Liver (tissue), 9 donors: Measurements from ENCODE around the gene MTMR2. TPM values are rescaled to one million over a fixed set of nuclear protein-coding genes. Genes with fewer than 3 reads are reported as not detected.

Experiments used
- DNase-seq: peaks from one replicate; pipeline ENCODE4 v3.0.0-alpha.2; 2017; ENCODE audit warnings: low spot score
- H3K27ac ChIP-seq, 2 donors: one replicate each; pipeline ENCODE4 v1.7.0; 2013; ENCODE audit warnings: inconsistent platforms in 2 of 2, low read length in 2 of 2, control low read depth in 1 of 2, low read depth in 1 of 2, mild to moderate bottlenecking in 1 of 2
- H3K27me3 ChIP-seq, 4 donors: one replicate each; pipeline versions ENCODE4 v1.6.1 to v1.7.0; 2013; ENCODE audit warnings: low read length in 3 of 4, inconsistent platforms in 1 of 4, mild to moderate bottlenecking in 1 of 4, moderate library complexity in 1 of 4; ENCODE audit not compliant: control insufficient read depth in 4 of 4, insufficient read depth in 4 of 4
- H3K36me3 ChIP-seq, 4 donors: one replicate each; pipeline versions ENCODE4 v1.6.1 to v1.7.0; 2013; ENCODE audit warnings: low read length in 3 of 4, mild to moderate bottlenecking in 3 of 4, low read depth in 1 of 4, moderate library complexity in 1 of 4; ENCODE audit not compliant: control insufficient read depth in 4 of 4, insufficient read depth in 3 of 4
- H3K4me1 ChIP-seq, 4 donors: one replicate each; pipeline versions ENCODE4 v1.6.1 to v1.7.0; 2013; ENCODE audit warnings: low read length in 3 of 4, mild to moderate bottlenecking in 3 of 4, moderate library complexity in 1 of 4; ENCODE audit not compliant: control insufficient read depth in 4 of 4, insufficient read depth in 4 of 4
- H3K4me3 ChIP-seq, 3 donors: one replicate each; pipeline versions ENCODE4 v1.6.1 to v1.7.0; 2013; ENCODE audit warnings: low read length in 3 of 3, control low read depth in 1 of 3, low read depth in 1 of 3, mild to moderate bottlenecking in 1 of 3
- H3K9ac ChIP-seq, 2 donors: one replicate each; pipeline ENCODE4 v1.7.0; 2013; ENCODE audit warnings: low read length in 2 of 2, mild to moderate bottlenecking in 2 of 2, moderate library complexity in 2 of 2, control low read depth in 1 of 2, low read depth in 1 of 2
- H3K9me3 ChIP-seq, 4 donors: one replicate each; pipeline versions ENCODE4 v1.6.1 to v1.7.0; 2013; ENCODE audit warnings: low read length in 3 of 4; ENCODE audit not compliant: control insufficient read depth in 4 of 4
- EGR1 ChIP-seq, 2 donors: IDR thresholded peaks; 2 replicates each; pipeline ENCODE4 v1.6.1; 2016 to 2018; ENCODE audit warnings: antibody characterized with exemption in 2 of 2, low read depth in 2 of 2
- FOXA1 ChIP-seq: IDR thresholded peaks from 2 replicates; pipeline ENCODE4 v1.6.1; 2016; ENCODE audit warnings: antibody characterized with exemption
- GABPA ChIP-seq, 2 donors: IDR thresholded peaks in 1 of 2; conservative IDR thresholded peaks in 1 of 2; 2 replicates each; pipeline ENCODE4 v1.6.1; 2016; ENCODE audit warnings: antibody characterized with exemption in 2 of 2, mild to moderate bottlenecking in 1 of 2, moderate library complexity in 1 of 2
- HNF4A ChIP-seq, 2 donors: conservative IDR thresholded peaks; 2 replicates each; pipeline ENCODE4 v1.6.1; 2016; ENCODE audit warnings: antibody characterized with exemption in 2 of 2, mild to moderate bottlenecking in 2 of 2
- HNF4G ChIP-seq: IDR thresholded peaks from 2 replicates; pipeline ENCODE4 v1.6.1; 2016; ENCODE audit warnings: antibody characterized with exemption
- JUND ChIP-seq, 2 donors: IDR thresholded peaks; 2 replicates each; pipeline ENCODE4 v1.6.1; 2016; ENCODE audit warnings: antibody characterized with exemption in 2 of 2
- NR2F2 ChIP-seq: IDR thresholded peaks from 2 replicates; pipeline ENCODE4 v1.6.1; 2016; ENCODE audit warnings: antibody characterized with exemption
- RAD21 ChIP-seq, 2 donors: IDR thresholded peaks; 2 replicates each; pipeline ENCODE4 v1.6.1; 2016; ENCODE audit warnings: antibody characterized with exemption in 2 of 2, mild to moderate bottlenecking in 2 of 2
- RXRA ChIP-seq, 2 donors: IDR thresholded peaks; 2 replicates each; pipeline ENCODE4 v1.6.1; 2017 to 2018; ENCODE audit warnings: antibody characterized with exemption in 2 of 2, mild to moderate bottlenecking in 1 of 2
- SP1 ChIP-seq: IDR thresholded peaks from 2 replicates; pipeline ENCODE4 v1.6.1; 2018; ENCODE audit warnings: antibody characterized with exemption, mild to moderate bottlenecking
- YY1 ChIP-seq: IDR thresholded peaks from 2 replicates; pipeline ENCODE4 v1.6.1; 2016; ENCODE audit warnings: antibody characterized with exemption, mild to moderate bottlenecking
- WGBS: extraction: QIAGEN DNeasy Blood & Tissue Kit; methylation state at CpG from one replicate; pipeline ENCODE4 v1.1.7; 2013; 5-methylcytosine and 5-hydroxymethylcytosine counted together
- polyA plus RNA-seq, 2 donors: library from polyadenylated mRNA; stranded (reverse) in 1 of 2; unstranded in 1 of 2; fragments of 200-250 nt in 1 of 2; fragments of >200 nt in 1 of 2; fragmentation: Nextera tagmentation in 1 of 2; extraction: Ambion mirVana in 1 of 2; gene quantifications; one replicate each; pipeline versions ENCODE4 v1.2.1 to v1.2.3, GENCODE V29; 2013 to 2015
- total RNA-seq, 2 donors: library from RNA; depleted of rRNA; stranded (reverse); fragments of >200 nt; gene quantifications; one replicate each; pipeline ENCODE4 v1.2.3, GENCODE V29; 2014
- TF ChIP-seq, protein P1 (sequence below): IDR thresholded peaks from 2 replicates; pipeline ENCODE4 v1.6.1; 2016; ENCODE audit warnings: antibody characterized with exemption
- TF ChIP-seq, protein P2 (sequence below): fragments of 150-350 bp; IDR thresholded peaks from 2 replicates; pipeline ENCODE4 v1.5.1; 2017; ENCODE audit warnings: improper control_type of control experiment, low read depth, low read length; ENCODE audit not compliant: missing input control
- TF ChIP-seq, protein P3 (sequence below): IDR thresholded peaks from 2 replicates; pipeline ENCODE4 v1.6.1; 2016; ENCODE audit warnings: antibody characterized with exemption, mild to moderate bottlenecking
- TF ChIP-seq, protein P4 (sequence below): IDR thresholded peaks from 2 replicates; pipeline ENCODE4 v1.6.1; 2016; ENCODE audit warnings: antibody characterized with exemption
- TF ChIP-seq, protein P5 (sequence below): IDR thresholded peaks from 2 replicates; pipeline ENCODE4 v1.6.1; 2016; ENCODE audit warnings: antibody characterized with exemption
- donor health status: healthy.
- donor health status: healthy.
- donor health status: healthy.
- donor health status: healthy.
- donor health status: healthy.

Gene MTMR2
- total and polyA plus RNA-seq, 4 donors: 2.0 to 9.5 (median 3.1) TPM

DNA sequence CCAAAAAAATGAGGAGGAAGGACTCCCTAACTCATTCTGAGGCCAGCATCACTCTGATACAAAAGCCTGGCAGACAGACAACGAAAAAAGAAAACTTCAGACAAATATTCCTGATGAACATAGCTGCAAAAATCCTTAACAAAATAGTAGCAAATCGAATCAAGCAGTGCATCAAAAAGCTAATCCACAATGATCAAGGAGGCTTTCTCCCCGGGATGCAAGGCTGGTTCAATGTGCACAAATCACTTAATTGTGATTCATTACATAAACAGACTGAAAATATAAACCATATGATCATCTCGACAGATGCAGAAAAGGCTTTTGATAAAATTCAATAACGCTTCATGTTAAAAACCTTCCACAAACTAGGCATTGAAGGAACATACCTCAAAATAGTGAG lies 16.4 kb downstream of the MTMR2 start:
- TF ChIP-seq GABPA (IDR thresholded peaks at IDR 0.05 in 1 of 2, conservative IDR thresholded peaks at IDR 0.05 in 1 of 2) (no peak), HNF4A (conservative IDR thresholded peaks at IDR 0.05) (no peak), YY1 (no peak), NR2F2 (no peak), HNF4G (no peak), RXRA (IDR thresholded peaks at IDR 0.05) (no peak), RAD21 (IDR thresholded peaks at IDR 0.05) (no peak), SP1 (no peak)
- TF ChIP-seq, protein P1, sequence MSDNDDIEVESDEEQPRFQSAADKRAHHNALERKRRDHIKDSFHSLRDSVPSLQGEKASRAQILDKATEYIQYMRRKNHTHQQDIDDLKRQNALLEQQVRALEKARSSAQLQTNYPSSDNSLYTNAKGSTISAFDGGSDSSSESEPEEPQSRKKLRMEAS: no peak
- TF ChIP-seq, protein P2, sequence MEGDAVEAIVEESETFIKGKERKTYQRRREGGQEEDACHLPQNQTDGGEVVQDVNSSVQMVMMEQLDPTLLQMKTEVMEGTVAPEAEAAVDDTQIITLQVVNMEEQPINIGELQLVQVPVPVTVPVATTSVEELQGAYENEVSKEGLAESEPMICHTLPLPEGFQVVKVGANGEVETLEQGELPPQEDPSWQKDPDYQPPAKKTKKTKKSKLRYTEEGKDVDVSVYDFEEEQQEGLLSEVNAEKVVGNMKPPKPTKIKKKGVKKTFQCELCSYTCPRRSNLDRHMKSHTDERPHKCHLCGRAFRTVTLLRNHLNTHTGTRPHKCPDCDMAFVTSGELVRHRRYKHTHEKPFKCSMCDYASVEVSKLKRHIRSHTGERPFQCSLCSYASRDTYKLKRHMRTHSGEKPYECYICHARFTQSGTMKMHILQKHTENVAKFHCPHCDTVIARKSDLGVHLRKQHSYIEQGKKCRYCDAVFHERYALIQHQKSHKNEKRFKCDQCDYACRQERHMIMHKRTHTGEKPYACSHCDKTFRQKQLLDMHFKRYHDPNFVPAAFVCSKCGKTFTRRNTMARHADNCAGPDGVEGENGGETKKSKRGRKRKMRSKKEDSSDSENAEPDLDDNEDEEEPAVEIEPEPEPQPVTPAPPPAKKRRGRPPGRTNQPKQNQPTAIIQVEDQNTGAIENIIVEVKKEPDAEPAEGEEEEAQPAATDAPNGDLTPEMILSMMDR: no peak
- TF ChIP-seq, protein P3, sequence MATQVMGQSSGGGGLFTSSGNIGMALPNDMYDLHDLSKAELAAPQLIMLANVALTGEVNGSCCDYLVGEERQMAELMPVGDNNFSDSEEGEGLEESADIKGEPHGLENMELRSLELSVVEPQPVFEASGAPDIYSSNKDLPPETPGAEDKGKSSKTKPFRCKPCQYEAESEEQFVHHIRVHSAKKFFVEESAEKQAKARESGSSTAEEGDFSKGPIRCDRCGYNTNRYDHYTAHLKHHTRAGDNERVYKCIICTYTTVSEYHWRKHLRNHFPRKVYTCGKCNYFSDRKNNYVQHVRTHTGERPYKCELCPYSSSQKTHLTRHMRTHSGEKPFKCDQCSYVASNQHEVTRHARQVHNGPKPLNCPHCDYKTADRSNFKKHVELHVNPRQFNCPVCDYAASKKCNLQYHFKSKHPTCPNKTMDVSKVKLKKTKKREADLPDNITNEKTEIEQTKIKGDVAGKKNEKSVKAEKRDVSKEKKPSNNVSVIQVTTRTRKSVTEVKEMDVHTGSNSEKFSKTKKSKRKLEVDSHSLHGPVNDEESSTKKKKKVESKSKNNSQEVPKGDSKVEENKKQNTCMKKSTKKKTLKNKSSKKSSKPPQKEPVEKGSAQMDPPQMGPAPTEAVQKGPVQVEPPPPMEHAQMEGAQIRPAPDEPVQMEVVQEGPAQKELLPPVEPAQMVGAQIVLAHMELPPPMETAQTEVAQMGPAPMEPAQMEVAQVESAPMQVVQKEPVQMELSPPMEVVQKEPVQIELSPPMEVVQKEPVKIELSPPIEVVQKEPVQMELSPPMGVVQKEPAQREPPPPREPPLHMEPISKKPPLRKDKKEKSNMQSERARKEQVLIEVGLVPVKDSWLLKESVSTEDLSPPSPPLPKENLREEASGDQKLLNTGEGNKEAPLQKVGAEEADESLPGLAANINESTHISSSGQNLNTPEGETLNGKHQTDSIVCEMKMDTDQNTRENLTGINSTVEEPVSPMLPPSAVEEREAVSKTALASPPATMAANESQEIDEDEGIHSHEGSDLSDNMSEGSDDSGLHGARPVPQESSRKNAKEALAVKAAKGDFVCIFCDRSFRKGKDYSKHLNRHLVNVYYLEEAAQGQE: no peak
- TF ChIP-seq, protein P4, sequence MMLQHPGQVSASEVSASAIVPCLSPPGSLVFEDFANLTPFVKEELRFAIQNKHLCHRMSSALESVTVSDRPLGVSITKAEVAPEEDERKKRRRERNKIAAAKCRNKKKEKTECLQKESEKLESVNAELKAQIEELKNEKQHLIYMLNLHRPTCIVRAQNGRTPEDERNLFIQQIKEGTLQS: no peak
- TF ChIP-seq, protein P5, sequence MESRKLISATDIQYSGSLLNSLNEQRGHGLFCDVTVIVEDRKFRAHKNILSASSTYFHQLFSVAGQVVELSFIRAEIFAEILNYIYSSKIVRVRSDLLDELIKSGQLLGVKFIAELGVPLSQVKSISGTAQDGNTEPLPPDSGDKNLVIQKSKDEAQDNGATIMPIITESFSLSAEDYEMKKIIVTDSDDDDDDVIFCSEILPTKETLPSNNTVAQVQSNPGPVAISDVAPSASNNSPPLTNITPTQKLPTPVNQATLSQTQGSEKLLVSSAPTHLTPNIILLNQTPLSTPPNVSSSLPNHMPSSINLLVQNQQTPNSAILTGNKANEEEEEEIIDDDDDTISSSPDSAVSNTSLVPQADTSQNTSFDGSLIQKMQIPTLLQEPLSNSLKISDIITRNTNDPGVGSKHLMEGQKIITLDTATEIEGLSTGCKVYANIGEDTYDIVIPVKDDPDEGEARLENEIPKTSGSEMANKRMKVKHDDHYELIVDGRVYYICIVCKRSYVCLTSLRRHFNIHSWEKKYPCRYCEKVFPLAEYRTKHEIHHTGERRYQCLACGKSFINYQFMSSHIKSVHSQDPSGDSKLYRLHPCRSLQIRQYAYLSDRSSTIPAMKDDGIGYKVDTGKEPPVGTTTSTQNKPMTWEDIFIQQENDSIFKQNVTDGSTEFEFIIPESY: no peak
- 92% methylated on average over 5 of the region's 5 CpGs for WGBS

DNA sequence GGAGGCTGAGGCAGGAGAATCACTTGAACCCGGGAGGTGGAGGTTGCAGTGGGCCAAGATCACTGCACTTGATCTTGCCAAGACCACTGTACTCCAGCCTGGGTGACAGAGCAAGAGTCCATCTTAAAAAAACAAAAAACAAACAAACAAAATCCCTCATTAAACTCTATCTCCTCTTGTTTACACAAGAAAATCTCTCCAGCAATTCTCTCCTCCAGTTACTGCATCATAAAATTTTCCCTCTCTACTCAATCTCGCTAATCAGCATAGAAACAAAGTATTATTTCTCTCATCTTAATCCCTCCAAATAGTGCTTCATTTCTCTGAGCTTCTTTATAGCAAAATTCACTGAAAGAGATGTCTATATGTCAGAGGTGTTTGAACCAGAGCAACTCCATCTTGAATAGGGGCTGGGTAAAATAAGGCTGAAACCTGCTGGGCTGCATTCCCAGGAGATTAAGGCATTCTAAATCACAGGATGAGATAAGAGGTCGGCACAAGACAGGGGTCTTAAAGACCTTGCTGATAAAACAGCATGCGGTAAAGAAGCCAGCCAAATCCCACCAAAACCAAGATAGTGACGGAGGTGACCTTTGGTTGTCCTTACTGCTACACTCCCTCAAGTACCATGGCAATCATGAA lies 19.8 kb downstream of the MTMR2 start:
- Histone ChIP-seq H3K9me3 (no peaks in the 10 kb centered on the region), H3K4me3 (no peak overlapping the region), H3K36me3 (no peaks in the 10 kb centered on the region), H3K4me1 (peaks cover 0 to 2% (median 0%) of the 10 kb centered on the region in 4 donors), H3K27me3 (no peaks in the 10 kb centered on the region), H3K27ac (no peak overlapping the region), H3K9ac (no peak overlapping the region)
- no peak for TF ChIP-seq RAD21 (IDR thresholded peaks at IDR 0.05)
- TF ChIP-seq YY1: no peak
- TF ChIP-seq HNF4G: no peak
- TF ChIP-seq, protein P4: no peak
- TF ChIP-seq, protein P3: no peak
- no peak for TF ChIP-seq JUND (IDR thresholded peaks at IDR 0.05)
- TF ChIP-seq, protein P2: no peak
- no peak for TF ChIP-seq EGR1 (IDR thresholded peaks at IDR 0.05; ENCODE audit: low read depth in 2 of 2)
- no peak for TF ChIP-seq FOXA1
- TF ChIP-seq SP1: no peak
- no peak for TF ChIP-seq HNF4A (conservative IDR thresholded peaks at IDR 0.05)
- no peak for TF ChIP-seq RXRA (IDR thresholded peaks at IDR 0.05)
- 77% methylated on average over 5 of the region's 5 CpGs for WGBS
- DNase-seq: no peak

More for the DNA sequence above, 16.4 kb downstream of the MTMR2 start:
- no peak for DNase-seq
- Histone ChIP-seq H3K9ac (no peak overlapping the region), H3K27me3 (no peaks in the 10 kb centered on the region), H3K36me3 (no peaks in the 10 kb centered on the region), H3K27ac (no peak overlapping the region), H3K4me1 (no peaks in the 10 kb centered on the region), H3K9me3 (no peaks in the 10 kb centered on the region), H3K4me3 (no peak overlapping the region)
